Stimulated activated CD8-positive, alpha-beta memory T cell treated with anti-CD3 and anti-CD28 coated beads, Interleukin-4, amount 100 ng/mL, for 24 hours (primary cell): ENCODE results near the gene FANCG.
A peak's percentile ranks its signal among the peaks of the same experiment; 100 is the strongest.

Experiments
- DNase-seq: peaks from one replicate; pipeline ENCODE4 v3.0.0-alpha.2; 2020; ENCODE audit warnings: low read depth

The FANCG gene

DNA sequence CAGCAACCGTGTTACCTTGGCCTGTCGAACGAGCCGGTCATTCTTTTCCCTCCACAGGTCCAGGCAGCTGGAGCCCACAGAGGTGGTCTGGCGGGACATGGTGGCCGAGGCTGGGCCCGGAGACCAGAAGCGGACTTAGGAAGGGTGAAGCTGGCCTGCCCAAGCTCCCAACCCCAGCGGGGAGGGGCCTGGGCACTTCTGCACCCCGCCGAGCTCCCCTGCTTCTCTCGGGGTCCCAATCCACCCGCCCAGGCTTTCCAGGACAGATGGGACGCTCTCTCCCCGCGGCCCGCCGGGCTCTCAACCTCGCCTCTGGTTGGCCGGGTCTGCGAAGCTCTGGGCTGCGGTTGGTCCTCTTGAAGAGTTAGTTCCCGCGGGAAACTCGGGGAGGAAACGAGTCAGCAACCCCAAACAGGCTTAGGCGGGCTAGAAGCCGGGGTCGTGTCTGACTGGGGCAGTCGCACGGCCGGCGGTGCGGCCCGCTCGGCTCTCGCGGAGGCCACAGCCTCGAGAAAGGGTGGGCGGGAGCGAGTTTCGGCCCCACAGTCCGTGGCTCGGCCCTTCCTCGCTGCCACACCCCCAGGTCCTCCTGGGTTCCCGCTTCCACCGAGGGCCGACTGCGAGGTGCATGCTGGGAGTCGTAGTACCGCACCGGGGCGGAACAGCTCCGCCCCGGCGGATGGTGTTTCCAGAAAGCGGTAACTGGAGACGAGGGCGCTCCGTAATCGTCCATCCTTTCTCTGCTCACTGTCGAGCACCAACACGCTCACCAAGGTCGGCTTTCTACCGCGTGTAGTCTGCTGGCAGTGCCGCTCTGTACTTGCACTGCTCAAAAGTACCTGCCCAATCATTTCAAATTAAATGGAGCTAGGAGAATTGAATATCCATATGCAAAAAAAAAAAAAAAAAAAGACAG lies at the start of gene FANCG:
TSS of gene FANCG (minus strand) at position 517 of the 916 bp plus-strand sequence. CDS start at position 99, 418 bp downstream.
- DNase-seq = peak; percentile 71

DNA sequence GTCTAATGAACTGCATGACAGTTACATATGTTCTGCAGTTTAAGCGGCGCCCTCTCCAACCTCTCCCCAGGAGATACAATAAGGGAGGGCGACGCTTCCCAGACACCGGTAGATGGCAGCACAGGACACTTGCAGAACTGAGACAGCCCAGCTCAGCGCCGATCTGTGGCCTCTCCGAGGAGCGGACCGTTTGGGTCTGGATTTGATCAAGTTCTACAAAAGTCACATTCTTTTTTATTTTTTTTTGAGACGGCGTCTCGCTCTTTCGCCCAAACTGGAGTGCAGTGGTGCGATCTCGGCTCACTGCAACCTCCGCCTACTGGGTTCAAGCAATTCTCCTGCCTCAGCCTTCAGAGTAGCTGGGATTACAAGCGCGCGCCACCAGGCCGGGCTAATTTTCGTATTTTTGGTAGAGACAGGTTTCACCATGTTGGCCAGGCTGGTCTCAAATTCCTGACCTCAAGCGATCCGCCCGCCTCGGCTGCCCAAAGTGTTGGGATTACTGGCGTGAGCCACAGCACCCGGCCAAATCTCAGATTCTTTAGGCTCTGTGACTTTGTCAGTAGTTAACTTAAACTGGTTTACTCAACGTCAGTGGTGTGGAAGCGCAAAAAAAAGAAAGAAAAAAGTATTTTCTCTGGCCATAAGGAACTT lies 37.3 kb upstream of the FANCG start:
- peak; percentile 74 for DNase-seq

DNA sequence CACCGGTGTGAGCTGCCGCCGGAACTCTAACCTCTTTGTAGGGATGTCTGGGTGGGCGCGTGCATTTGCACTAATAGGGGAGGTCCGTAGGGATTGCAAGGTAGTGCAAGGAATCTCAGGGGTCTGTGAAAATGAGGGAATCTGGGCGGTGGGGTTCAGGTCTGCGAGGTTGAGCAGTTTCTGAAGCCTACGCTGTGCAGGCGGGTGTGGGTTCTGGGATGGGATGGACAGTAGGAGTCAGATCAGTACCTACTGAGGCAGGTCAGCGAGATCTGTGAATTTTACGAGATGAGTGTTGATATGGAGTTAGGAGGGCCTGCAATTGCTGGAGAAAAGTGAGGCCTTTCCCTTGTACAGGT lies 36.8 kb upstream of the FANCG start:
- no peak for DNase-seq

DNA sequence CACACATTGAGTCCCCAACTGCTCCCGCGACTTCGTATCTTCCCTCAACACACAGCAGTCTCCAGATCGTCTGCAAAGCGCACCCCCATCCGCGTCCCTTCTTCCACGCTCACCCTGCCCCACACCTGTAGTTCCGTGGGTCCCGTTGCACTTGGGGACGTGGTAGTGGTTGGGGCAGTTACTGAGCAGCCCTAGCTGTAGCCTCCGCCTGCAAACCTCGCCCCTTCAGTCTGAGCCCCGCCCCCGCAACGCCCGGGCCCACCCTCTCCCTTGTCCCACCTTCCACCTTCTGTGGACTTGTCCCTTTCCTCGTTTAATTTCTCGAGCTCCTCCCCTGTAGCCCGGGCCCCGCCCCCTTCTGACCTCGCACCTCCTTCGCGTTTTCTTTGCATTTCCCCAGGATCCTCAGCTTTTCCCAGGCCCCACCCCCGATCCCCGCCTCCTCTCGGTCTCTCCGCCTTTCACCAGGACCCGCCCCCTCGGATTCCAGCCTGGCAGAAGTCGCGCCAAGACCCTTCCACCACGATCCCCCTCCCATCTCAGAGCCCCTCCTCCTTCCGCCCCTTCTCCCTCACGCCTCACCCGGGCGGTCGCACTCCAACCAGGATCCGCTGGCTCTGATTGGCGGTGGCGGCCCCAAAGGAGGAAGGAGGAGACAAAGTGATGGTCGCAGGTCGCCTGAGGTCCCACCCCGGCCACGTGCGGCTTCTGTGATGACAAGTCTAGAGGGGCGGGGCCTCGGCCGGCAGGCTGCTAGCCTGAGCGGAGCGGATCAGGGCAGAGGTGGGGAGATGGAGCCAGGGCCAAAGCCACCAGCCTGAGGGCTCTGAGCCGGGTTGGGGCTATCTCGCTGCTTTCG lies 36.2 kb upstream of the FANCG start, which contains the start of gene ATOSB:
TSS of gene ATOSB (minus strand) at position 183 of the 859 bp plus-strand sequence. CDS start 7,588 bp downstream, outside the sequence.
- peak; percentile 91 for DNase-seq

DNA sequence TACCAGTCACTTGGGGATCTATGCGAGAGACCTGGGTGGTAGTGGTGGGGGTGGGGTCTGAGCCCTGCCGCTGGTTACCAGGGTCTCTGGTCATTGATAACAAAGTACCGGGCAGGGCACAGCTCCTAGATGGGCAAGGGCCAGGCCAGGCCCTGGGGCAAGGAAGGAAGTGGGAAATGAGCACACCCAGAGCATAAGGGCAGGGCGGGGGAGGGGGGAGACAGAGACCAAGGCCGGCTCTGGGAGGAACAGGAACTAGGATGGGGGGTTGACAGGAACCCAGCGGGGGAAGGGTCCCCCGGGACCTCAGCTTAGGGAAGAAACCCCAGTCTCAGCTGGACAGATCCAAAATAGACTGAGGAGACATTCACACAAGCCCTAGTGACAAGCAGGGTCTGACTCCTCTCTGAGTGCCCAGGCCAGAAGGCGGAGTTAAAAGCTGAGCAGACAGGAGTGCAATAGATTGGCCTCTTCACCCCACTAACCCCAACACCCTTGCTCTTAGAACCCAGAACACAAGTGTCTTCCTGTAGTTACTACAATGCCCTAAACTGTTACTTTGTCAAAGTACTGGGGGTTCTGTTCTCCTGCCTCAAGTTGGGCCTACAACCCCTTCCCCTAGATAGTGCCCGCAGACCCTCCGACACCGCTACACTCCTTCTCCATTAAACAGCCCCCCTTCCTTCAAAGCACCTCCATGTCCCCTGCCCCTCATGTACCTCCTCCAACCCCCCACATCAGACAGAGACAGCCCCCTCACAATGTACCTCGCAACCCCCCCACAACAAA lies 35.3 kb upstream of the FANCG start:
- DNase-seq = no peak

DNA sequence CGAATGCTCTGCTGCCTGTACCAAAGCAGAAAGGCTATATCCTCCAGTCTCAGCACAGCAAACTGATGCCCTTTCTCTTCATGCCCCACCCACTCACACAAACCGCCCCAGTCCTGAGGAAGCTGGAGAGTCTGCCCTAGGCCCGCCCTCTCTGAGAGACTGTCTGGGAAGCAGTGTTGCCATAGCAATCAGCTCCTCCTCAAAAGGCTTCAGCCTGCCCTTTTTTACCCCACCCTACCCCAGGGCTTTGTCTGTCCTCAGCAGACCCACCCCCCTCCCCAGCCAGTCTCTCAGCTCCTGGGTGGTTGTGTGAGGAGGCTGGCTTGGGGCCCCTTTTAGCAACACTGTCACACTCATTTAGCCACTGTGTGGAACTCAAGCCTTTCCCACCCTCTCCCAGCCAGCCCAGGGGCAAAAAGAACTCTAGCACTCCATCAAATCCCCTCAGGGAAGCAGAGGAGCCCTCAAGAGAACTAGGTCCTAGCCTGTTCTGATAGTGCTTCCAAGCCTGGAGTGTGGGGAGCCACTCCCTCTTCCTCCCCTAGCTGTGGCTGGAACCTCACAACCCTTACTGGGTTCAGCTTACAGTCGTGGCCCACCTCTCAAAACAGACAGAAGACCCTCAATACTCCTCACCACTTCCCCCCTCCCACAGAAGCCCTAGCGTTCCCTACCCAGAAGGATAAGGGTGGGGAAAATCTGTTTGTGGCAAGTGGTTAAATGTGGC lies 34.5 kb upstream of the FANCG start:
- DNase-seq = peak; percentile 48

DNA sequence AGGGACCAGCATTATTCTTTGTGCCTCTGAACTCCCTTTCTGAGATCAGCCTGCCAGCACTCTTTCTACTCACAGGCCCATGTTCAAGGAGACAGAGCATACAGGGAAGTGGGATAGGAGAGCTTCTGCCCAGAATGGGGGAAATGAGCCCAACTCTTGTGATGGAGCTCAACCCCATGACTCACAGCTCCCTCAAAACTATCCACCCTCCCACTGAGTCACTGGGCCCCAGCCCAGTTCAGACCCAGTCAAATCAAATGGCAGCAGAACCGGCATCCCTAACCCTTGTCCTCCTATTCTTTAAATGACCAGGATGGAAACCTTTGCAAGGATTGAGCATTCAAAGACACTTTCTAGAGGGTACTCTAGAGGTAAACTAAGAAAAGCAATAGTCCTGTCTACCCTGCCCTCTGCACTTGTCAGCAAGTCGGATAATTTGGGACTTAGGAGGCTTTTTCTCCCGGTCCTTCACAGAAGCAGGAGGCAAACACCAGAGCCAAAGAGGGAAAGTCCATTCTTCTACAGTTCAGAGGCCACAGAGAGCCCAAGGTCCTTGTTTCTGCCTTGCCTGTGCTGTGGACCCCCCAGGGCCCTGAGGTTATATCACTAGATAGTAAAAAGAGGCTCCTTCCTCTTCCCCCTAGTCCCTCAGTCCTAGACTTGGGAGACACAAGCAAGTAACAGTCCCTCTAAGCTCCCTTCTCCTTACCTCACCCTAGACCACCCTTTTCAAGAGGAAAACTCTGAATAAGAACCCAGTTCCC lies 32.7 kb upstream of the FANCG start:
- DNase-seq = no peak

DNA sequence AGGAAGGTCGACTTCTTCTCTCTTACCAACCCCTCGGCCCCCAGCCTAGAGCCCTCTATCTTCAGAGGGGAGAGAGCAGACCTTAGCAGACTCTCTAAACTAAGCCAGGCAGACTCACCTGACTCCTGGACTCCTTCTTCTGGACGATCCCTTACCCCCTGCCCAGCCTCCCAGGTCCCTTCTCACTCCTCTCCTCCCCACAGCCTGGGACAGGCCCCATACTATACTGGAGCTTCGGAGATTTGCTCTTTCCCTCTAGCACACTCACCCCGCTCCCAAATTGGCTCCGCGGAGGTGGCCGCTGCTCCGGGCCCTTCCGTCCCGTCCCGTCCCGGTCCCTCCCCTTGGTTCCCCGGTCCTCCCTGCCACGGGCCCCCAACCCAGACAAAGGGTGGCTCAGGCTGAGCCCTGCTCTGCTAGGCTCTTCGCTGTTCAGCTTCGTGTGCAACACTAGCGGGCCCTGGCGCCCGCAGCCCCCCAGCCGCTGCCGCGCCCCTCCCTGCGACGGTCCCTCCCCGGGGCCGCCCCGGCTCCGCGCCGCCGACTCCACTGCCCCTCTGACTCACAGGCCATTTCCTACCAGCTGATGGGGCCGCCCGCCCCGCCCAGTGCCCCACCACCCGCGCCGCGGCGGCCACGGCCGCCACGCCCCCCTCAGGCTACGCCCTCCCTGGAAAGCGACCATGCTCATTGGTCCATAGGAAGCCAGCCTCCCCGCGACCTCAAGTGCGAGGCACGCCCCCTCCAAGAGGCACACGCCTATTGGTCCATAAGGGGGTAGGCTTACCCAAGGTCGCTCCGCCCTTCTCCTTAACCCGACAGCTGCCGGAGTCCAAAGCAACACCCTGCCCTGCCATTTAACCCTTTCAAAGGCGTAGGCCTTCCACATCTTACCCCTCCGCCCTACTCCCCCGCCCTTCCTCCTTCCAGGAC lies 31.5 kb upstream of the FANCG start:
- DNase-seq = peak; percentile 93

DNA sequence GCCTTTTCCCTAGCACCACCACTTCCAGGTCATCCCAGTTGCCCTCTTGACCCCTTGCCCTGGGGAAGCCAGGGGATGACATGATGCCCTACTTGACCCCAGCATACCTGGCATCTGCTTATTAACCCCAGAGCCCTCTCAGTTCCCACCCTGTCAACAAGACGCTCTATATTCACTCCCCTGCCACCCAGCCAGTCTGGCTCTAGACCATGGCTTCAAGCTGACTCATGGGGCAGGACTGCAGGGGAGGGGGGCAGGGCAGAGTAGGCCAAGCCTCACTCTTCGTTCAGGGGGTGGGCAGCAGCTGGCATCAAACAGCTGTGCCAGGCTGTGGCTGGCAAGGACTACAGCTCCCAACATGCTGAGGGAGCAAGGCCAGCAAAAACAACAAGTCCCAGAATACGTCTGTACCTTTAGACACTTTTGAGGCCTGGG lies 30.6 kb upstream of the FANCG start:
- DNase-seq = no peak

DNA sequence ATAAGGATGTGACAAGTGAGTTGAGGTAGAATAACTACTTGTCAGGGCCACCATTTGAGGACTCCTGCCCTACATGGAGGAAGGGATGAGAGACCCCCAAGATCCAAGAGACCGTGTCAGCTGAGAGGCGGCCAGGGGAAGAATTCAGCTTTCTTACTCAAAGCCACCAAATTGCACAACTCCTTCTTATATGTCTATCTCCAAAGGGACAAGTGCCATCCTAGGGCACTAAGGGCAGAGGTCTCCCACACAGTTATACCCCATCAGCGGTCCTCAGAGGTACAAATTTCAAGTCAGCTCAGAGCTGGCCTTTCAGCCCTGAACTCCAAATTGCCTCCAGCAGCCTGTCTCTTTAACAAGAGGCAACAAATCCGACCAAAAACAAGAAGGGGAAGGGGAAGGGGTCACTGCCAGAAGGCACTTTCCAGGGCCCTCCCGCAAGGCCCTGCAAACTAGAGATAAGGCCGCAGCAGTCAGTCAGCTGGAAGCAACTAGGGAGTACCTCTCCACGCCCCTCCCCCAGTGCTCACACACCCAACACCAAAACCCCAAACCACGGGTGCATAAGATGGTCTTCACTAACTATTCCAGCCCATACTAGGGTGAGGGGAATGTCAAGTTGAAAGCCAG lies 29.3 kb upstream of the FANCG start:
- DNase-seq = no peak

DNA sequence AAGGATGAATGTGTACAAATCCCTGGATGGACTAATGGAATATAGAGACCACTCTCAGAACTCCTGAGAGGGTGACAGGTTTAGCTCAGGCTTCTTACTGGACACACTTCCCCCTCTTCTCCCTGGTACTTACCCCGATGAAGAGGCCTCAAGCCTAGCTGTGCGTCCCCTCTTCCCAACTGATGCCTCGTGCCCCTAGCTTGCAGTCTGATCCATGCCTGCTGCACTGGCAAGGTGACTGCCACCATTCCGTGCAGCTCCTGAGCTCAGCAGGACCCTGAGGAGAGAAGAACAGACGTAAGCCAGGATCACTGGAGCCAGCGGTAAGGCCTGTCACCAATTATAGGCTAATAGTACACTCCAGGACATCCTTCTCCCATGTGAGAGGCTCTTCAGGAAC lies 28.7 kb upstream of the FANCG start:
- no peak for DNase-seq

DNA sequence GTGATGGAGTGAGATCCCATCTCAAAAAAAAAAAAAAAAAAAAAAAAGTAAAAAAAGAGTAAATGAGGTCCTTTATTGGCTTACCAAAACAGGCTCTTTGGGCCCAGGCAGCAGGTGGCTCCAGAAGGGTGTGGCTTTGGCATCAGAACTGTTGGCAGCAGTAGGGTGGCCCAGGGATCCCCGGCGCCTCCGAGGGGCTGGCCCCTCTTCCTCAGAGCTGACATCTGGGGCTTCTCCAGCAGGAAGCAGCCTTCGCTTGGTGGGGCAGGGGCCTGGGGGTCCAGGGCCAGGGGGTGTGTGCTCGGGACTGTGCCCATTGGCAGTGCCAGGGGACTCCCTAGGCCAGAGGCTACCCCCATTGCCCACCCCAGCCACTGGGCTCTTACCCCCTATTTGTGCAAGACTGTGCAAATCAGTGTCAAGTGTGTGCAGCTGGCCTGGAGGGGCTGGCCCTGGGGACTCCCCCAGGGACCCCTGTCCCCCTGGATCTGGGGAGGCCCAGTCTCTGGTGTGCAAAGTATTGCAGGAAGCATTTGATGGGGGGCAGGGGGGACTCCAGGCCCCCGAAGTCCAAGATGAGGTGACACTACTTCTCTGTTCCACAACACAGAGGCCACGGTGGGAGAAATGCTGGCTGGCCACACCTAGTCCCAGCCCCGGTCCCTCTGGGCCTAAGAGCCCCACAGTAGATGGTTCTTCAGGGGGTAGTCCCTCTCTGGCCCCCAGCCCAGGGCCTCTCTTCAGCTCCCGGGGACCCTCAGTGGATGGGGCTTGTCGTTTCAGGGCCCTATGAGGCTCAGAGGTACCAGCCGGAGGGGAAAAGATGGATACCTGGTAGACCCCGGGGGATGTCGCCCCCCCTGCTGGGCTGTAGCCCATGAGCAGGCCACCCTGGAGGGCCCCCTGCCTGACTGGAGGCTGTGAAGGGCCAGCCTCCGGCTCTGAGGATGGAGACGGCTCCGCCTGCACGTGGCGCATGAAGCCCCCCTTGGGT lies 27.9 kb upstream of the FANCG start:
- no peak for DNase-seq

DNA sequence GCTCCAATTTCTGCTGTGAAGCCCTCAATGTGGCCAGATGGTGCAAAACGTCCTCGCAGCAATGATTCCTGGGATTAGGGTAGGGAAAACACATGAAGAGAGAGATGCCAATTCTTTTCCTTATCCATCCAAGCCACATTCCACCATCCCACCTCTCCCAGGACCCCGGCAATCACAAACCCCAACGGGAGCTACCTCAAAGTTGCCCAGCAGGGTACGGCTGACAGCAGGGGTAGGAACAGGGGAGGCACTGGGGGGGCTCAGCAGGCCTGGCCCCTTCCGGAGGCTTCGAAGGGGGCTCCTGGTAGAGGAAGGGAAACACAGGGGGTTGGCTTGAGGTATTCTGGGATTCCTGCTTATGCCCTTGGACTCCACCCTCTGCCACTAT lies 26.6 kb upstream of the FANCG start:
- no peak for DNase-seq

DNA sequence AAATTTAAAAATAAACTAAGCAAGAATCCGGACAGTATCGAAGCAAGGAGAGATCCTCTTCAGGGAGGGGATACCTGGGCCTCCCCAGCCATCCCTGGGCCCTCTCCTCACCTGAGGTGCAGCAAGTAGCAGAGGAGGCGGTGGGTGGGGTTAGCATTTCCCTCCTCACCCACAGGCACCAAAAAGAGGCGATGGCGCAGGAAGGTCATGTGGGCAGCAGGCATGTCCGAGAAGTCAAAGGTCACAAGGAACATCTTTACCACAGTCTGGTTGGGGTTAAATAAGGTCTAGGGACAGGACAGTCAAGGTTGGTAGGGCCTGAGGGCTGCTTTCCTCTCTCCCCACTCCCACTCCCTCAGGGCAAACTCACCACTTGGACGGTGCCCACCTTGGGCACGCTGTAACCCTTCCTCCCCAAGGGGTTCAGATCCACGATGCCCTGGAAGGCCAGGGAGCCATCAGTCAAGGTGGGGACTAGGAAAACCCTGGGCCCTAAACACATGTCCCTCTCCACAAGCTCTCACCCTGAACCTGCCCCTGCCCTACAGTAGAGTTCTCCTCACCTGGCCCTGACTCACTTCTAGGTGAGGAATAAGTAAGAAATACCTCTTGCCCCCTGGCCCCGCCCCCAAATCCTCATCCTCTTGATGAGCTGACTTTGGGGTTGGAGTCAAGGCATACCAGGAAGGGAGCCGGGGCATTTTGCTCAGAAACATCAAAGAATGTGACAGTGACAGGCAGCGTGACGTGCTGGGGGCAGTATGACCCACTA lies 26.0 kb upstream of the FANCG start:
- DNase-seq = no peak

DNA sequence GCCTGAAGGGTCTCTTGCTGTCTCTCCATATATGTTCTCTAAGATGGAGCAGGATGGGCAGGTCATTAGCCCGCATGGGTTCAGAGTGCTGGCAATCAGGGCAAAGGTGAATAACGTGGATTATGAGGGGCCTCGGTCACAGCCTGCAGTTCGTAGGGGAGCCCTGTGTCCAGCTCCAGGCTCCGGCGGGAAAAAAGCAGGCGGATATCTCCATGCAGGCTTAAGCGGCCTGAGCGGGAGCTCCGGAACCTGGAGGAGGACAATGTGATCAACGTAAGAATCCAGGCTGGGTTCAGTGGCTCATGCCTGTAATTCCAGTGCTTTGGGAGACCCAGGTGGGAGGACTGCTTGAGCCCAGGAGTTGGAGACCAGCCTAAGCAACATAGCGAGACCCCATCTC lies 25.4 kb upstream of the FANCG start:
- no peak for DNase-seq

DNA sequence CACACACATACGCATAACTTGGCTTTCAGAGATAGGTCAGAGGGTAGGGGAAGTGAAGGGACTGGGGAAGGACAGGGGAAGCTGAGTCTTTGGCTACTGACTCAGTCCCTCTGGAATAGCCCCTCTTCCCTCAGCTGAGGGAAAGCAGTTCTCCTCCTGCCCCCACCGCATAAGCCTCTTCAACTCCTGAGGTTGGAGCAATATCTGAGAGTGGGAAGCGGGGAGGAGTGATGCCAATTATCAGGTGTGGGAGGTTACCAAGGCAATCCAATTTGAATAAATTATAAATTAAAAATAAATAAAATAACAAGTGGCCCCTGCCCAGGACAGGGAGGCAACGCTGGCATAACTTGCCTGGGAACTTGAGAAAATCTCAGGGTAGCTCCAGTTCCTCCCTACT lies 24.8 kb upstream of the FANCG start:
- no peak for DNase-seq
